CD4-positive, CD25-positive, alpha-beta regulatory T cell (primary cell): Measurements from ENCODE around the gene PIK3CA. TPM values are rescaled to one million over a fixed set of nuclear protein-coding genes. Genes with fewer than 3 reads are reported as not detected.
A peak's percentile ranks its signal among the peaks of the same experiment; 100 is the strongest.
"Not testable (repeated sequence)": the region's sequence is repeated elsewhere in the genome, so short reads cannot be mapped to it uniquely, and the experiment has no call there.

ENCODE experiments used
- ATAC-seq, 2 donors: fragments of 150-1000 bp; cut with Tn5 transposase; one replicate each; pipeline ENCODE4 v1.10.0; 2021; ENCODE audit warnings: low read depth in 2 of 2, moderate number of reproducible peaks in 2 of 2, moderate library complexity in 1 of 2
- DNase-seq, 3 donors: peaks; one replicate each; pipeline versions ENCODE4 v3.0.0 to v3.0.0-alpha.2; 2012 to 2022; ENCODE audit warnings: mixed read lengths in 1 of 3
- H3K27ac ChIP-seq: one replicate; pipeline ENCODE4 v1.7.0; 2013; ENCODE audit warnings: mild to moderate bottlenecking, low read length; ENCODE audit not compliant: insufficient read depth, poor library complexity, severe bottlenecking
- H3K27me3 ChIP-seq: one replicate; pipeline ENCODE4 v1.7.0; 2013; ENCODE audit warnings: low read length; ENCODE audit not compliant: control insufficient read depth, insufficient read depth
- H3K36me3 ChIP-seq: one replicate; pipeline ENCODE4 v1.7.0; 2013; ENCODE audit warnings: mild to moderate bottlenecking, low read length, moderate library complexity; ENCODE audit not compliant: control insufficient read depth, insufficient read depth
- H3K4me1 ChIP-seq: 2 replicates; pipeline ENCODE4 v1.7.0; 2013; ENCODE audit warnings: mild to moderate bottlenecking, low read length; ENCODE audit not compliant: insufficient read depth, control insufficient read depth, poor library complexity, severe bottlenecking
- H3K4me3 ChIP-seq: one replicate; pipeline ENCODE4 v1.7.0; 2013; ENCODE audit warnings: low read depth, mild to moderate bottlenecking, low read length, moderate library complexity
- H3K9me3 ChIP-seq, 2 experiments: 1 replicate in 1 of 2; 2 replicates in 1 of 2; pipeline ENCODE4 v1.7.0; 2013; ENCODE audit warnings: low read length in 2 of 2, mild to moderate bottlenecking in 1 of 2, moderate library complexity in 1 of 2; ENCODE audit not compliant: control insufficient read depth in 2 of 2
- H3K27ac Mint-ChIP-seq, 3 donors: one replicate each; pipeline ENCODE4 v1.8.0; 2020 to 2022; ENCODE audit warnings: mild to moderate bottlenecking in 3 of 3, mixed read lengths in 3 of 3, moderate library complexity in 2 of 3
- H3K27me3 Mint-ChIP-seq: one replicate; pipeline ENCODE4 v1.8.0; 2022; ENCODE audit warnings: mild to moderate bottlenecking, mixed read lengths
- H3K36me3 Mint-ChIP-seq: one replicate; pipeline ENCODE4 v1.8.0; 2020; ENCODE audit warnings: mixed read lengths
- H3K4me1 Mint-ChIP-seq, 4 donors: one replicate each; pipeline ENCODE4 v1.8.0; 2020 to 2022; ENCODE audit warnings: mixed read lengths in 4 of 4, mild to moderate bottlenecking in 1 of 4
- H3K4me3 Mint-ChIP-seq, 4 donors: one replicate each; pipeline ENCODE4 v1.8.0; 2020 to 2022; ENCODE audit warnings: mild to moderate bottlenecking in 4 of 4, mixed read lengths in 4 of 4, moderate library complexity in 3 of 4
- H3K9me3 Mint-ChIP-seq, 7 donors: one replicate each; pipeline ENCODE4 v1.8.0; 2020 to 2022; ENCODE audit warnings: mixed read lengths in 7 of 7, mild to moderate bottlenecking in 3 of 7, moderate library complexity in 2 of 7
- polyA plus RNA-seq, 4 donors: library from polyadenylated mRNA; unstranded; fragments of 300-500 nt; fragmentation: Illumina TruSeq; gene quantifications; one replicate each; pipeline ENCODE4 v1.2.3, GENCODE V29; 2021
- total RNA-seq: library from RNA; stranded (reverse); gene quantifications from one replicate; pipeline ENCODE4 v1.2.3, GENCODE V29; 2022

PIK3CA gene
- total and polyA plus RNA-seq, 5 donors from 2014 or later, result 15.8 to 38.0 (median 19.6) TPM

DNA sequence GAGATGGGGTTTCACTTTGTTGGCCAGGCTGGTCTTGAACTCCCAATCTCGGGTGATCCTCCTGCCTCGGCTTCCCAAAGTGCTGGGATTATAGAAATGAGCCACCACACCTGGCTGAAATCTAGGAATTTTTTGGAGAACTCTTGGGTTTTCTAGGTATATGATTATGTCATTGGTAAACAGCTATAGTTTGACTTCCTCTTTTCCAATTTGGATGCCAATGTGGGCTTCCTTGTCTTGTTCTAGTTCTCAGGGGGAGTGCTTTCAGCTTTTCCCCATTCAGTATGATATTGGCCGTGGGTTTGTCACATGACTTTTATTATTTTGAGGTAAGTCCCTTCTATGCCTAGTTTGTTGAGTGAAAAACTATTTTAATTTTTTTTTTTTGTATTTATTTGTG lies 84.9 kb downstream of the PIK3CA start:
- no peaks in the 10 kb centered on the region for H3K9me3 Mint-ChIP-seq
- H3K36me3 ChIP-seq, result peaks cover 42% of the 10 kb centered on the region

DNA sequence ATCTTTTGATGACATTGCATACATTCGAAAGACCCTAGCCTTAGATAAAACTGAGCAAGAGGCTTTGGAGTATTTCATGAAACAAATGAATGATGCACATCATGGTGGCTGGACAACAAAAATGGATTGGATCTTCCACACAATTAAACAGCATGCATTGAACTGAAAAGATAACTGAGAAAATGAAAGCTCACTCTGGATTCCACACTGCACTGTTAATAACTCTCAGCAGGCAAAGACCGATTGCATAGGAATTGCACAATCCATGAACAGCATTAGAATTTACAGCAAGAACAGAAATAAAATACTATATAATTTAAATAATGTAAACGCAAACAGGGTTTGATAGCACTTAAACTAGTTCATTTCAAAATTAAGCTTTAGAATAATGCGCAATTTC lies 86.0 kb downstream of the PIK3CA start:
- Histone ChIP-seq H3K27ac (no peak overlapping the region), H3K9me3 (no peaks in the 10 kb centered on the region), H3K36me3 (peaks cover 36% of the 10 kb centered on the region), H3K27me3 (no peaks in the 10 kb centered on the region), H3K4me1 (no peaks in the 10 kb centered on the region), H3K4me3 (no peak overlapping the region)
- H3K9me3 Mint-ChIP-seq, result no peaks in the 10 kb centered on the region
- DNase-seq (no peak), ATAC-seq (no peak)
- no peak overlapping the region for H3K4me3 Mint-ChIP-seq
- no peak overlapping the region for H3K27ac Mint-ChIP-seq
- H3K4me1 Mint-ChIP-seq, result peaks cover 6 to 17% (median 11%) of the 10 kb centered on the region in 4 donors
- no peaks in the 10 kb centered on the region for H3K27me3 Mint-ChIP-seq
- peaks cover 25% of the 10 kb centered on the region for H3K36me3 Mint-ChIP-seq

More for the DNA sequence above, 84.9 kb downstream of the PIK3CA start:
- no peak overlapping the region for H3K4me3 ChIP-seq
- no peak overlapping the region for H3K4me3 Mint-ChIP-seq
- H3K4me1 ChIP-seq, result no peaks in the 10 kb centered on the region
- peaks cover 25% of the 10 kb centered on the region for H3K36me3 Mint-ChIP-seq
- H3K27ac ChIP-seq, result no peak overlapping the region
- no peaks in the 10 kb centered on the region for H3K9me3 ChIP-seq
- peaks cover 6 to 17% (median 11%) of the 10 kb centered on the region in 4 donors for H3K4me1 Mint-ChIP-seq
- no peaks in the 10 kb centered on the region for H3K27me3 Mint-ChIP-seq
- ATAC-seq (no peak), DNase-seq (no peak)
- H3K27ac Mint-ChIP-seq, result no peak overlapping the region
- no peaks in the 10 kb centered on the region for H3K27me3 ChIP-seq

- H3K36me3 Mint-ChIP-seq, result peaks cover 8% of the 10 kb centered on the region
- DNase-seq (peak in 1 of 3 donors; percentile 27), ATAC-seq (no peak)
- H3K27ac ChIP-seq, result no peak overlapping the region
- peaks cover 19% of the 10 kb centered on the region for H3K36me3 ChIP-seq
- no peaks in the 10 kb centered on the region for H3K9me3 ChIP-seq
- H3K4me3 Mint-ChIP-seq, result no peak overlapping the region
- H3K27me3 ChIP-seq, result no peaks in the 10 kb centered on the region
- H3K4me1 Mint-ChIP-seq, result peaks cover 6 to 15% (median 9%) of the 10 kb centered on the region in 4 donors
- no peaks in the 10 kb centered on the region for H3K27me3 Mint-ChIP-seq
- no peaks in the 10 kb centered on the region for H3K9me3 Mint-ChIP-seq
- H3K27ac Mint-ChIP-seq, result peak overlapping the region in 2 of 3 donors; percentile 2 to 39
- H3K4me3 ChIP-seq, result no peak overlapping the region
- no peaks in the 10 kb centered on the region for H3K4me1 ChIP-seq
Observed at GRCh38 chr3:179236669-179237301, 88.6 kb downstream of the PIK3CA start.

DNA sequence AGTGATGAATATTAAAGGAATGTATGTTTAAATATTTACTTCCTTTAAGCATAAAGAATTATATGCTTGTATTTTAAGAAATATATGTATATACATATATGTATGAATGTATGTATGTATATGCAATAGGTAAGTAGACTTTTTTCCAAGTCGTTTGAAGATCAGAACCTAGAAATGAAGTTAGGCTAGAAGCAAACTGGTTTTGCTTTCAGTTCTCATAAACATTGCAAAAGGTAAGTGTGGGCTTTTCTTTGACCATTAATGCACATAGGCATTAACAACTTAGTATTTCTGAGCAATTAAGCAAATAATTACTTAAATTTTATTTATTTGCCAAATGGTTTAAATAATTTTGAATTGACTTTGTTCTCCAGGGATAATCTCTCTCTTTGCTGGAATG lies 92.1 kb downstream of the PIK3CA start:
- H3K4me3 Mint-ChIP-seq, H3K36me3 Mint-ChIP-seq, H3K4me3 ChIP-seq, H3K27ac ChIP-seq, H3K9me3 Mint-ChIP-seq, H3K27me3 ChIP-seq, H3K27me3 Mint-ChIP-seq, H3K36me3 ChIP-seq, ATAC-seq, H3K4me1 ChIP-seq, H3K27ac Mint-ChIP-seq, H3K9me3 ChIP-seq: not testable (repeated sequence)
- peak in 1 of 3 donors; percentile 19 for DNase-seq
- H3K4me1 Mint-ChIP-seq, result peaks cover 6 to 14% (median 7%) of the 10 kb centered on the region in 4 donors

DNA sequence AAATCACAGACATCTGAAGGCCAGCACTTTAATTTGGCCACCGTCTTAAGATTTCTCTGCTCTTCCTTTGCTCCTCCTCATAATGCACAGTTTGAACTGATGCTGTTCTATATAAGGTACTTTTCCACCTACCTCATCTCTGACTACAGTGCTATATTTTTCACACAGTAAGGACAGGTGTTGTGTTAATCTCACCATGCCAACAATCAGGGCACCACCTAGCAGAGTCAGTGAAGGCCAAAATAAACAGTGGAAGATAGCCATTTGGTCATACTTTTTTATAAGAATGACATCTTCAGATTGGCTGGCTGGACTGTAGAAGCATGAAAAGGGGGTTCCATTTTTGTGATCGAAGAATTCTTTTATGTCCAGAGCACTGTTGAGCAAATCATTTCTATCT lies 94.7 kb downstream of the PIK3CA start:
- H3K9me3 Mint-ChIP-seq, H3K36me3 ChIP-seq, H3K4me1 ChIP-seq, DNase-seq, H3K36me3 Mint-ChIP-seq, H3K4me1 Mint-ChIP-seq, H3K4me3 Mint-ChIP-seq, H3K9me3 ChIP-seq, H3K4me3 ChIP-seq, H3K27me3 ChIP-seq, ATAC-seq, H3K27me3 Mint-ChIP-seq, H3K27ac ChIP-seq: not testable (repeated sequence)
- peak overlapping the region in 1 of 3 donors; percentile 48 for H3K27ac Mint-ChIP-seq

DNA sequence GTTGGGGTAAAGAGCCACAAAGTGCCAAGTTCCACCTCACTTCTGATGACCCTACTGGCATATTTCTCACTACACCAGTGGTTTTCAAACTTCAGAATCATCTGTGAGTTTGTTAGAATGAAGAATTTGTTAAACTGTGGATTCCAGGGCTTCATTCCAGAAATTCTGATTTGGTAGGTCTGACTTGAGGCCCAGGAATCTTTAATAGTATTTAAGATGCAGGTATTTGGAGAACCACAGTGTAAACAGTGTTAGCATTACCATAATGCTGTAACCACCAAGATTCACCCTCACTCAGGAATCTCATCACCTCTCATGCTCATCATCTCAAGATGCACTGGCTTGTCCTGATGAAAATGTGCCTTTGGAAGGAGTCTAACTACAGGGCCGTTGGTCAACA lies 96.7 kb downstream of the PIK3CA start:
- H3K27me3 ChIP-seq, result no peaks in the 10 kb centered on the region
- no peak overlapping the region for H3K27ac ChIP-seq
- H3K4me1 Mint-ChIP-seq, result no peaks in the 10 kb centered on the region
- H3K9me3 Mint-ChIP-seq, result no peaks in the 10 kb centered on the region
- no peak overlapping the region for H3K4me3 ChIP-seq
- H3K36me3 Mint-ChIP-seq, result peaks cover 6% of the 10 kb centered on the region
- no peak overlapping the region for H3K4me3 Mint-ChIP-seq
- H3K27me3 Mint-ChIP-seq, result no peaks in the 10 kb centered on the region
- no peaks in the 10 kb centered on the region for H3K36me3 ChIP-seq
- H3K4me1 ChIP-seq, result no peaks in the 10 kb centered on the region
- no peak for DNase-seq
- ATAC-seq, result no peak
- H3K27ac Mint-ChIP-seq, result no peak overlapping the region
- H3K9me3 ChIP-seq, result no peaks in the 10 kb centered on the region

- ATAC-seq (no peak), DNase-seq (no peak)
- H3K4me1 ChIP-seq, result no peaks in the 10 kb centered on the region
- no peaks in the 10 kb centered on the region for H3K4me1 Mint-ChIP-seq
- H3K27ac ChIP-seq, result no peak overlapping the region
- H3K4me3 Mint-ChIP-seq, result no peak overlapping the region
- peaks cover 5% of the 10 kb centered on the region for H3K27me3 Mint-ChIP-seq
- no peaks in the 10 kb centered on the region for H3K9me3 Mint-ChIP-seq
- H3K36me3 Mint-ChIP-seq, result peaks cover 7% of the 10 kb centered on the region
- no peak overlapping the region for H3K27ac Mint-ChIP-seq
- H3K9me3 ChIP-seq, result no peaks in the 10 kb centered on the region
- H3K27me3 ChIP-seq, result no peaks in the 10 kb centered on the region
- H3K36me3 ChIP-seq, result no peaks in the 10 kb centered on the region
- H3K4me3 ChIP-seq, result no peak overlapping the region
Observed at GRCh38 chr3:179247289-179248015, 99.3 kb downstream of the PIK3CA start.
